Pancreas (tissue), 10 donors: ENCODE measurements around the gene DCD. TPM values are rescaled to one million over a fixed set of nuclear protein-coding genes. Genes with fewer than 3 reads are reported as not detected.

ENCODE experiments used
- ATAC-seq, 4 donors: fragments of 200-7000 bp; cut with Tn5 transposase; one replicate each; pipeline versions ENCODE4 v1.8.0 to v1.9.1; 2020; ENCODE audit warnings: mild to moderate bottlenecking in 4 of 4, moderate library complexity in 4 of 4
- DNase-seq, 6 donors: peaks; one replicate each; pipeline ENCODE4 v3.0.0-alpha.2; 2020
- FAIRE-seq: peaks from 2 replicates; lab custom pipeline; 2012; peaks lifted over from hg19 to GRCh38; lab: Jason Lieb, UNC
- H3K27ac ChIP-seq, 4 donors: fragments of 200-600 bp; sonication (generic); 1 replicate in 3 of 4; 2 replicates in 1 of 4; pipeline versions ENCODE4 v1.5.0 to v1.8.0; 2020
- H3K27me3 ChIP-seq, 4 donors: fragments of 200-600 bp; one replicate each; pipeline ENCODE4 v1.8.0; 2021
- H3K36me3 ChIP-seq, 3 donors: fragments of 200-600 bp; sonication (generic) in 1 of 3; one replicate each; pipeline versions ENCODE4 v1.5.0 to v1.8.0; 2020 to 2021
- H3K4me1 ChIP-seq, 3 donors: fragments of 200-600 bp; one replicate each; pipeline ENCODE4 v1.8.0; 2021
- H3K4me3 ChIP-seq, 4 donors: fragments of 200-600 bp; sonication (generic) in 2 of 4; one replicate each; pipeline versions ENCODE4 v1.5.0 to v1.8.0; 2020 to 2021
- H3K9me3 ChIP-seq, 4 donors: fragments of 200-600 bp; one replicate each; pipeline ENCODE4 v1.8.0; 2021
- WGBS, 2 donors: extraction: QIAGEN DNeasy Blood & Tissue Kit; methylation state at CpG; one replicate each; pipeline ENCODE4 v1.1.7; 2013; 5-methylcytosine and 5-hydroxymethylcytosine counted together
- intact Hi-C, 3 donors: fragments of 100-400 bp; cut with DNase I; formaldehyde crosslinking; loops; one replicate each; pipeline versions ENCODE4 v1.11.1 to v1.14.2; 2022
- polyA plus RNA-seq, 2 donors: library from polyadenylated mRNA; stranded (reverse); fragments of 200-250 nt; gene quantifications; one replicate each; pipeline ENCODE4 v1.2.3, GENCODE V29; 2013
- total RNA-seq, 6 donors: library from RNA; stranded (reverse); fragmentation: NEBNext Ultra II Directional in 4 of 6; extraction: Animal tissue kit (Norgen Biotek cat#: 25700) in 4 of 6; gene quantifications; one replicate each; pipeline versions ENCODE4 v1.2.1 to v1.2.4, GENCODE V29; 2021 to 2023
- TF ChIP-seq, protein P1 (sequence below), 4 donors: fragments of 200-600 bp; sonication (generic) in 3 of 4; IDR thresholded peaks; one replicate each; pipeline versions ENCODE4 v1.5.0 to v1.8.0; 2021; ENCODE audit warnings: antibody characterized with exemption in 4 of 4
- donor health status: healthy with polysubstance abuse.
- donor health status: DM: no; HTN: no; CAD: no; lungs with moderate emphysema.
- donor health status: DM: no; HTN: no; CAD: no.
- donor health status: control.
- donor health status: control.
- donor health status: Bipolar disorder and iron deficiency.
- donor health status: DM: yes; HTN: yes; CAD: no.
- donor health status: DM: no; HTN: no; CAD: no.
- donor health status: DM: no; HTN: no; CAD: no.
- donor health status: DM: yes; HTN: yes; CAD: no.

The DCD gene
- total and polyA plus RNA-seq, 8 donors = not detected

DNA sequence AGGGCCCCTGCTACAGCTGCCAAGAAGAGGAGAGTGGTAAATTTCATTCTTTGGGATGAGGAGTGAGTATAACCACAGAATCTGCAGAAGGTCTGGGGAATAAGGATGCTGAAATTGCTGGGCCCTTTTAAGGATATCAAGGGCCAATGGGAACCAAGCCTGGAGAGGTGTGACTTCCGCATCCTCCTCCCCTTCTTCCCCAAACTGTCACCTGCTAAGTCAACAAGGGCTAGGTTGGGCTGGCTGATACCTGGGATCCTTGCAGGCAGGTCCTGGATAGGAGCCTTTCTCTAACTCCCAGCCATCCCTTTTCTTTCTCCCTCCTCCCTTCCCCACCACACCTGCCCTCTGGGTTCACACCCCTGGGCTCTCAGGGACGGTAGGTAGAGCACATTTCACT is 13.4 kb downstream of the DCD start, which contains the start of gene LACRT:
Gene LACRT, minus strand, starts transcription at position 101 of the 400 bp plus-strand sequence. Its CDS starts 54 bp downstream, at position 47.
- no peaks in the 10 kb centered on the region for H3K9me3 ChIP-seq
- H3K4me3 ChIP-seq = no peak within 1 kb of the TSS
- intact Hi-C loops = no loop called here
- DNase-seq = no peak
- ATAC-seq = no peak
- WGBS, 2 donors = 72 to 85% methylated on average over 2 of the region's 2 CpGs
- FAIRE-seq = no peak
- peaks cover 0 to 5% (median 3%) of the 10 kb centered on the region in 3 donors for H3K4me1 ChIP-seq
- H3K27me3 ChIP-seq = no peaks in the 10 kb centered on the region
- TF ChIP-seq, protein P1, sequence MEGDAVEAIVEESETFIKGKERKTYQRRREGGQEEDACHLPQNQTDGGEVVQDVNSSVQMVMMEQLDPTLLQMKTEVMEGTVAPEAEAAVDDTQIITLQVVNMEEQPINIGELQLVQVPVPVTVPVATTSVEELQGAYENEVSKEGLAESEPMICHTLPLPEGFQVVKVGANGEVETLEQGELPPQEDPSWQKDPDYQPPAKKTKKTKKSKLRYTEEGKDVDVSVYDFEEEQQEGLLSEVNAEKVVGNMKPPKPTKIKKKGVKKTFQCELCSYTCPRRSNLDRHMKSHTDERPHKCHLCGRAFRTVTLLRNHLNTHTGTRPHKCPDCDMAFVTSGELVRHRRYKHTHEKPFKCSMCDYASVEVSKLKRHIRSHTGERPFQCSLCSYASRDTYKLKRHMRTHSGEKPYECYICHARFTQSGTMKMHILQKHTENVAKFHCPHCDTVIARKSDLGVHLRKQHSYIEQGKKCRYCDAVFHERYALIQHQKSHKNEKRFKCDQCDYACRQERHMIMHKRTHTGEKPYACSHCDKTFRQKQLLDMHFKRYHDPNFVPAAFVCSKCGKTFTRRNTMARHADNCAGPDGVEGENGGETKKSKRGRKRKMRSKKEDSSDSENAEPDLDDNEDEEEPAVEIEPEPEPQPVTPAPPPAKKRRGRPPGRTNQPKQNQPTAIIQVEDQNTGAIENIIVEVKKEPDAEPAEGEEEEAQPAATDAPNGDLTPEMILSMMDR (IDR thresholded peaks at IDR 0.05) = no peak
- no peak within 1 kb of the TSS for H3K27ac ChIP-seq
- H3K36me3 ChIP-seq = no peaks in the 10 kb centered on the region

DNA sequence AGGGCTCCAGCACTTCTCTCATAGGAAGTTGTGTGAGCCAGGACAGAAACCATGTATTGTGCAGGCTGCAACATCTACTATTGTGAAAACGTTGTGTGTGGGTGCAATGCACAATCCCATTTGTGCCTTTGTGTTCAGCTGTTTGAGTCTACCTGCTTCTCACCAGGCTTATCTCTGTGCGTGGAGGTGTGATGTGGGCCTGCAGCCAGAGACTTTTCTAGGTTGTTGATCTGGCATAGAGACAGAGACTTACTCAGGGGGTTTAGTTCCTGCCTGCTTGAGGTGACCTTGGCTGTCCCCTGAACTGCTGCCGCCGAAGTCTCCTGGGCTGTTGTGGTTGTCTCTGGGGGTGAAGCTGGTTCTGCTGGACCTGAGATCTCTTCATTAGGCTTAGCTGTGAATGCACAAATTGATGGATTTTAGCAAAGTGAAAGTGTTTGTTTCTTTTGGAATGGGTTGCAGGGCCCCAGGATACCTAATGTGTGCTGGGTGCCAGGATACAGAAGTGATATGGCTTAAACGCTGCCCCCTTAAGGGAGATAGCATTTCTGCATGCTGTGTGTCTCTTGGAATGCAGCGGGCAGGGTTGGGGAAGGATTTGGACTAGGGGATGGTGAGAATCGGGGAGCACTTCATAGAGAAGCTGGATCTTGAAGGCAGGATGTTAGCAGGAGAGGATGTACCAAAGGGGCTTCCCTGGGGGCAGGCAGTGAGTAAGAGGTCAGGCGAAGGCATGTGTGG is 16.0 kb downstream of the DCD start:
- no peak overlapping the region for H3K27ac ChIP-seq
- no peaks in the 10 kb centered on the region for H3K9me3 ChIP-seq
- DNase-seq (peak in 3 of 6 donors; percentile 14 to 29 (median 17)), FAIRE-seq (no peak), ATAC-seq (peak in 3 of 4 donors; percentile 69 to 89 (median 71))
- H3K27me3 ChIP-seq = no peaks in the 10 kb centered on the region
- 38 to 40% methylated on average over 8 of the region's 8 CpGs for WGBS, 2 donors
- H3K4me3 ChIP-seq = no peak overlapping the region
- no peaks in the 10 kb centered on the region for H3K36me3 ChIP-seq
- intact Hi-C loops = no loop called here
- TF ChIP-seq, protein P1 (IDR thresholded peaks at IDR 0.05) = no peak
- H3K4me1 ChIP-seq = peaks cover 0 to 5% (median 3%) of the 10 kb centered on the region in 3 donors

DNA sequence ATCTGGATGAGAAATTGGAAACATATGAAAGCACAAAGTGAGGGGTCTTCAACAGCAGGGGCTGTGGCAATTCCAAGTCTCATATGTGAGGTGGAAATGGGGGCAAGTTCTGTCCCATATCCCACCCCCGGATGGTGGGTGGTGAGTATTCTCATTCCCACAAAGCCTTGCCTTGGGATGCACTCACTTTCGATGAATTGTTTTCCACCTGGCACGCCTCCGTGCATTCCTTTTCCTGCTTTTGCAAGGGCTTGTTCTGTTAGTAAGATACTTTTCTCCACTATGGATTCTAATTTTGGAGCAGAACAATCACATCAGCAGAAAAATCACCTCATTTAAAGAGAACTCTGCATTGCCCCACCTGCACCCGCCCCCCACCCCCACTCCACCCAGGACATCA is 16.6 kb downstream of the DCD start:
- ATAC-seq = no peak
- Histone ChIP-seq H3K36me3 (no peaks in the 10 kb centered on the region), H3K27me3 (no peaks in the 10 kb centered on the region), H3K27ac (no peak overlapping the region), H3K4me1 (peaks cover 0 to 5% (median 3%) of the 10 kb centered on the region in 3 donors), H3K9me3 (no peaks in the 10 kb centered on the region), H3K4me3 (no peak overlapping the region)
- FAIRE-seq = no peak
- intact Hi-C loops = no loop called here
- no peak for DNase-seq
- 47 to 63% methylated on average over 5 of the region's 5 CpGs for WGBS, 2 donors
- TF ChIP-seq, protein P1 (IDR thresholded peaks at IDR 0.05) = no peak

DNA sequence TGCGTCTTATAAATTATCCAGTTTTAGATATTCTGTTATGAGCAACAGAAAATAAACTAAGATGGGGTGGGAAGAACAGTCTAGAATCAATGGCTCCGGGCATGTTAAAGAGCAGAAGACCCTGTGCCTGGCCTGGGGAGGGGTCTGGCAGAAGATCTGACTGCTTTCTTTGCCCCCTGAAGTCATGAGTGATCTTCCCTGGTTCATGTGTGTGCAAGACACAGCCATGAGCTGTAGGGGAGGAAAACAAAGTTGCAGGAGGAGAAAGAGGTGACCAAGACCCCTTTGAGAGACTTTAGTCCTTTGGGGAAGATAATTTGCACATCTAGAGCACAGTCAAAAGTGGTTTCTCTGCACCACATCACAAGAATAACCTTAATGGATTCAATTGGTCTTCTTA is 18.2 kb downstream of the DCD start:
- H3K4me3 ChIP-seq = no peak overlapping the region
- no peaks in the 10 kb centered on the region for H3K36me3 ChIP-seq
- no peak overlapping the region for H3K27ac ChIP-seq
- no peaks in the 10 kb centered on the region for H3K9me3 ChIP-seq
- H3K27me3 ChIP-seq = no peaks in the 10 kb centered on the region
- H3K4me1 ChIP-seq = peaks cover 0 to 5% (median 3%) of the 10 kb centered on the region in 3 donors
- ATAC-seq (no peak), DNase-seq (no peak), FAIRE-seq (no peak)
- TF ChIP-seq, protein P1 (IDR thresholded peaks at IDR 0.05) = no peak
- intact Hi-C loops = no loop called here
- WGBS, 2 donors = 84 to 85% methylated on average over 2 of the region's 2 CpGs
